K562 (cell line): ENCODE results near the gene PRND. TPM values are rescaled to one million over a fixed set of nuclear protein-coding genes. Genes with fewer than 3 reads are reported as not detected.

Source experiments
- ATAC-seq: fragments of 200-7000 bp; cut with Tn5 transposase; 3 replicates; pipeline ENCODE4 v1.9.1; 2020; ENCODE audit warnings: moderate library complexity
- BruUV-seq: library from RNA; stranded (reverse); fragments of 400-500 nt; replicated peaks from 2 replicates; lab custom pipeline; 2021; lab: Mats Ljungman, UMichigan
- CTCF ChIA-PET: fragments of 300-600 bp; formaldehyde crosslinking; extraction: SDS; loops from one replicate; lab custom pipeline; 2021; ENCODE audit warnings: low intra/inter-chr PET ratio; lab: Yijun Ruan, JAX
- POLR2A ChIA-PET: fragments of 300-600, 350-650 bp; sonication (Branson Sonifier 250); formaldehyde crosslinking; extraction: SDS; loops from one replicate; lab custom pipeline; 2021; ENCODE audit warnings: antibody characterized with exemption, inconsistent platforms; lab: Yijun Ruan, JAX
- DNase-seq, 4 experiments: peaks; one replicate each; pipeline versions ENCODE4 v3.0.0 to v3.0.0-alpha.2; 2011 to 2018; ENCODE audit warnings: low spot score in 3 of 4, mixed read lengths in 3 of 4; ENCODE audit errors: extremely low read depth in 1 of 4
- FAIRE-seq: peaks from 2 replicates; lab custom pipeline; 2011; peaks lifted over from hg19 to GRCh38; lab: Jason Lieb, UNC
- H2AFZ ChIP-seq: 2 replicates; pipeline ENCODE4 v1.6.0; 2011; ENCODE audit warnings: low read depth, low read length, control low read depth, inconsistent platforms
- H3K27ac ChIP-seq: fragments of 200-600 bp; 3 replicates; pipeline ENCODE4 v1.8.0; 2011; ENCODE audit warnings: low read depth, mild to moderate bottlenecking, control low read depth, inconsistent platforms, low read length, moderate library complexity, mixed read lengths; ENCODE audit errors: extremely low read depth
- H3K27me3 ChIP-seq, 2 experiments: fragments of 300-600 bp in 1 of 2; 2 replicates in 1 of 2; 3 replicates in 1 of 2; pipeline versions ENCODE4 v1.6.0 to v1.8.0; 2011; ENCODE audit warnings: inconsistent platforms in 2 of 2, low read length in 2 of 2, mild to moderate bottlenecking in 1 of 2, mixed read lengths in 1 of 2, moderate library complexity in 1 of 2; ENCODE audit not compliant: control insufficient read depth in 2 of 2, insufficient read depth in 2 of 2
- H3K36me3 ChIP-seq: fragments of 300-600 bp; 3 replicates; pipeline ENCODE4 v1.8.0; 2011; ENCODE audit warnings: mild to moderate bottlenecking, low read length, inconsistent platforms; ENCODE audit not compliant: control insufficient read depth, insufficient read depth
- H3K4me1 ChIP-seq, 2 experiments: fragments of 200-600 bp in 1 of 2; replicated peaks in 1 of 2; 2 replicates in 1 of 2; 3 replicates in 1 of 2; pipeline versions ENCODE4 v1.5.1 to v1.8.0; 2011; ENCODE audit warnings: inconsistent platforms in 2 of 2, low read length in 2 of 2, mild to moderate bottlenecking in 1 of 2, mixed read lengths in 1 of 2, moderate library complexity in 1 of 2; ENCODE audit not compliant: control insufficient read depth in 2 of 2, insufficient read depth in 2 of 2
- H3K4me2 ChIP-seq: 2 replicates; pipeline ENCODE4 v1.6.1; 2011; ENCODE audit warnings: low read length, control low read depth, inconsistent platforms, mixed read lengths; ENCODE audit not compliant: insufficient read depth
- H3K4me3 ChIP-seq: fragments of 200-600 bp; sonication (generic), shearing (Covaris generic); 2 replicates; pipeline ENCODE4 v1.5.1; 2016; ENCODE audit warnings: control low read depth, inconsistent platforms
- H3K79me2 ChIP-seq: fragments of 200-600 bp; 3 replicates; pipeline ENCODE4 v1.8.0; 2011; ENCODE audit warnings: low read length, inconsistent platforms; ENCODE audit not compliant: control insufficient read depth, insufficient read depth
- H3K9ac ChIP-seq, 2 experiments: 2 replicates each; pipeline versions ENCODE4 v1.6.0 to v1.6.1; 2011; ENCODE audit warnings: low read depth in 2 of 2, low read length in 2 of 2, control low read depth in 1 of 2, inconsistent platforms in 1 of 2, mild to moderate bottlenecking in 1 of 2, mixed read lengths in 1 of 2; ENCODE audit not compliant: insufficient read depth in 1 of 2
- H3K9me1 ChIP-seq: one replicate; pipeline ENCODE4 v1.6.0; 2011; ENCODE audit warnings: inconsistent platforms, mild to moderate bottlenecking, low read length, moderate library complexity; ENCODE audit not compliant: control insufficient read depth, insufficient read depth
- H3K9me3 ChIP-seq: replicated peaks from 2 replicates; pipeline ENCODE4 v1.5.1; 2011; ENCODE audit warnings: low read depth, low read length, inconsistent platforms; ENCODE audit not compliant: control insufficient read depth, insufficient read depth
- H4K20me1 ChIP-seq: replicated peaks from 2 replicates; pipeline ENCODE4 v1.6.1; 2011; ENCODE audit warnings: low read length, inconsistent platforms, mixed read lengths; ENCODE audit not compliant: control insufficient read depth, insufficient read depth
- CXXC5 ChIP-seq: fragments of 250-450 bp; sonication (Bioruptor Pico); IDR thresholded peaks from 2 replicates; pipeline ENCODE4 v1.8.0; 2022; ENCODE audit warnings: inconsistent platforms, mild to moderate bottlenecking, moderate library complexity
- HEY1 ChIP-seq: fragments of 250-450 bp; sonication (Bioruptor Pico); IDR thresholded peaks from 2 replicates; pipeline ENCODE4 v1.5.0; 2020; ENCODE audit warnings: mild to moderate bottlenecking, moderate library complexity, borderline replicate concordance
- MEIS2 ChIP-seq: fragments of 450-650 bp; IDR thresholded peaks from 2 replicates; pipeline ENCODE4 v1.6.1; 2014; ENCODE audit warnings: mild to moderate bottlenecking; ENCODE audit not compliant: partially characterized antibody
- MTA1 ChIP-seq: fragments of 450-650 bp; IDR thresholded peaks from 2 replicates; pipeline ENCODE4 v1.6.1; 2017; ENCODE audit warnings: borderline replicate concordance
- ZBTB9 ChIP-seq: fragments of 450-650 bp; formaldehyde crosslinking; IDR thresholded peaks from 2 replicates; pipeline ENCODE4 v1.4.0; 2020; ENCODE audit warnings: mild to moderate bottlenecking, moderate library complexity
- WGBS: fragments of 100-300 bp; shearing (Covaris generic); methylation state at CpG from one replicate; pipeline ENCODE4 v1.1.6; 2016; ENCODE audit warnings: low coverage, mixed read lengths; ENCODE audit not compliant: insufficient coverage; ENCODE audit errors: missing lambda C conversion rate; 5-methylcytosine and 5-hydroxymethylcytosine counted together
- in situ Hi-C: fragments of 300-500 bp; cut with MboI; formaldehyde crosslinking; loops from 4 replicates; pipeline ENCODE4 v1.15.0; 2018; ENCODE audit warnings: inconsistent platforms, mixed read lengths
- intact Hi-C: fragments of 100-400 bp; cut with micrococcal nuclease; formaldehyde crosslinking; loops from 2 replicates; pipeline ENCODE4 v1.14.2; 2022
- polyA plus RNA-seq, 8 experiments: library from polyadenylated mRNA; depleted of rRNA in 4 of 8; stranded (reverse) in 5 of 8; unstranded in 3 of 8; fragments of >200 nt; fragmentation: Nextera tagmentation in 2 of 8; fragmentation: Illumina TruSeq in 1 of 8; extraction: Ambion mirVana in 2 of 8; extraction: Trizol in 1 of 8; gene quantifications; 2 replicates each; pipeline versions ENCODE4 v1.2.1 to v1.2.3, GENCODE V29; 2011 to 2014; ENCODE audit warnings: inconsistent platforms in 1 of 8, missing spikeins in 1 of 8
- total RNA-seq, 7 experiments: library from RNA; depleted of rRNA in 6 of 7; stranded (reverse); fragments of >200 nt in 6 of 7; fragmentation: Illumina TruSeq in 2 of 7; extraction: Trizol in 2 of 7; gene quantifications; 2 replicates each; pipeline versions ENCODE4 v1.2.1 to v1.2.3, GENCODE V29; 2011 to 2021; ENCODE audit warnings: low replicate concordance in 1 of 7

PRND gene
- total and polyA plus RNA-seq, 9 of the 15 experiments (the other 6 are each of a cell fraction or from before 2014, with no cell fraction given) = not detected

- no peak for ATAC-seq
Observed at GRCh38 chr20:4699957-4700356, 21.8 kb upstream of the PRND start.

More at GRCh38 chr20:4699957-4700356, 21.8 kb upstream of the PRND start:
- no peak overlapping the region for H3K4me2 ChIP-seq
- intact Hi-C loops (no loop called here), in situ Hi-C loops (no loop called here)
- peaks cover 0 to 10% of the 10 kb centered on the region in 2 experiments; a peak in 1 of 5 replicates for H3K27me3 ChIP-seq
- no peak overlapping the region for H3K27ac ChIP-seq
- H3K4me3 ChIP-seq = no peak overlapping the region
- no peaks in the 10 kb centered on the region for H3K9me3 ChIP-seq
- H2AFZ ChIP-seq = no peak overlapping the region
- no TSS peak for BruUV-seq
- no peaks in the 10 kb centered on the region for H3K9me1 ChIP-seq
- DNase-seq (no peak), FAIRE-seq (no peak)
- WGBS = 89% methylated on average over 3 of the region's 3 CpGs
- H3K9ac ChIP-seq = no peak overlapping the region
- H3K79me2 ChIP-seq = peaks cover 27% of the 10 kb centered on the region
- peaks cover 10% of the 10 kb centered on the region; the same call in 1 of the 2 replicates for H4K20me1 ChIP-seq
- POLR2A ChIA-PET = interaction anchor here (1.3 to 1.6 kb wide), 2 partner anchors 10 to 11 kb away, joined by 3 to 4 read pairs; no protein-coding TSS in a partner anchor
- CTCF ChIA-PET = no interaction called here
- TF ChIP-seq MTA1 = no peak
- TF ChIP-seq HEY1 (CRISPR knock-in tag) = no peak
- no peak for TF ChIP-seq CXXC5 (CRISPR knock-in tag)
- TF ChIP-seq MEIS2 = no peak
- no peak for TF ChIP-seq ZBTB9 (CRISPR knock-in tag)
- no peaks in the 10 kb centered on the region; a peak in 1 of 5 replicates for H3K4me1 ChIP-seq
- H3K36me3 ChIP-seq = peaks cover 21% of the 10 kb centered on the region; the same call in 2 of the 3 replicates
